Right kidney (tissue), 1 donor: ENCODE data around the gene ARGLU1.

Experiments
- DNase-seq: peaks from one replicate; pipeline ENCODE4 v3.0.0-alpha.2; 2016

Gene ARGLU1

GRCh38 chr13:106526738-106527444, 41.0 kb downstream of the ARGLU1 start:
- DNase-seq: no peak

DNA sequence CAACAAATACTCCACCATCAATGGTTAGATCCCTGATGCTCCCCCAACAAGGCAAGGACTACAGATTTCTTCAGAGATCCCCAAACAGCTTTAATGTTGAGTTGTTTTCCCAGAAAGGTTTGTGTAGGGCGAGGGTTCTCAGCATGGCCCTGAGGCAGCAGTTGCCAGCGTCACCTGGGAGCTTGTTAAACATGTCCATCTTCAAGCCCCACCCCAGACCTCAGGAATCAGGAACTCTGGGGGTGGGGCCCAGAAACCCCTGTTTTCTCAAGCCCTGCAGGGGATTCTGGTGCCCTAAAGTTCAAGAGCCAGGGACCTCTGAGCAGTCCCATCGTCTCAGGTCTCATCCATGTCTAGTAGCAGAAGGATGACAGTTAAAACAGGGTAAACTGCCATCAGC, 42.1 kb downstream of the ARGLU1 start:
- no peak for DNase-seq

- no peak for DNase-seq
Observed at GRCh38 chr13:106524108-106524507, 43.8 kb downstream of the ARGLU1 start.

GRCh38 chr13:106523576-106523975, 44.4 kb downstream of the ARGLU1 start:
- no peak for DNase-seq

DNA sequence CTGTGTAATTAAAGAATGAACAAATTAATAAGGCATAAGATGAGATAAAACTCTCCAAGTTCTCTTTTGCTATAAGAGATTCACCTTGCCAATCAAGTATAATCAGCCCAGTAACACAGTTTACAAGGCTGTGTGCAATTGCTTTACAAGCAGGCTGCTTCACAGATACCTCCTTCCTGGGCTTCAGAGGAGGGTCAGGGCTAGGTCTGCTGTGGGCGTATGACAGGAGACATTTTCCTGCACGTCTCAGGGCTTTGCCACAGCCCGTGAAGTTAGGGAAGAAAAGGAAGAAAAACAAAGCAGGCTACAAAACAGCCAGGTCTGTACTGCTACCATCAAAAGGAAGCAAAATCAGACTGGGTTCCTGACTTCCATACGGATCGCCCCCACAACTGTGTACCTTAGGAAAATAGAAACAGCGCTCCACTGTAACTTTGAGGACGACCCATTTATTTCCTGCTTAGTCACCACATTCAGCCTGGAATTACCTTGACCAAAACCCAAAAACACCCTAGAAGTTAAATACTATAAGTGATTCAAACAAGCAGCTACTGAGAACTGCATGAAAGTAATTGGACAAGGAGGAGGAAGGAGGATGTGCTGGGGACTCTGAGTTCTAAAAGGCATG, 44.9 kb downstream of the ARGLU1 start:
- DNase-seq: no peak

DNA sequence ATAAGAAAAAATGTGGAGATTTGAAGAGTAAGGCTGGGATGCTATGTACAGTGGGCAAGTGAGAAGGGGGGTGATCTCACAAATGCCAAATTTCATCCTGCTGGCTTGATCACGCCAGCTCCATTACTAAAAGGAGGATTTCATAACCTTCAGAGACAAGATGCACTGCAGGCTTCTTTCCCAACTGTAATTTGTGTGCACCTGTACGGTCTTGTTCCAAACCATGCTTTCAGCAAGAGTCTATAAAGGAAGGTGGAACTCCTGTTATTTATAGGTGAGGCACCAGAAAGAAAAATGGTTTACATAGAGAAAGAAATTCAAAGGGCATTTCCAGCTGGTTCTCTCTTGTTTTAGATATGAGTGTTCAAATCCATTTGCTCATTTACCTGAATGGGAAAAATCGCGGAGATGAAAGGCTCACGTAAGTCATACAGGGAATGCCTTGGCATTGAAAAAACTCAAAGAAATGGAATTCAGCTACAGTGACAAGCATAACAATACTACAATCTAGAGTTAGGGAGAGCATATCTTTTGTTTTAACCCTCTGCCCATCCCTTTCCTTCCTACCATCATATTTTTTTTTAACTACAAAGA, 45.7 kb downstream of the ARGLU1 start:
- no peak for DNase-seq

GRCh38 chr13:106521095-106521799, 46.7 kb downstream of the ARGLU1 start:
- DNase-seq: no peak

- DNase-seq: no peak
Observed at GRCh38 chr13:106520251-106521054, 47.5 kb downstream of the ARGLU1 start.

DNA sequence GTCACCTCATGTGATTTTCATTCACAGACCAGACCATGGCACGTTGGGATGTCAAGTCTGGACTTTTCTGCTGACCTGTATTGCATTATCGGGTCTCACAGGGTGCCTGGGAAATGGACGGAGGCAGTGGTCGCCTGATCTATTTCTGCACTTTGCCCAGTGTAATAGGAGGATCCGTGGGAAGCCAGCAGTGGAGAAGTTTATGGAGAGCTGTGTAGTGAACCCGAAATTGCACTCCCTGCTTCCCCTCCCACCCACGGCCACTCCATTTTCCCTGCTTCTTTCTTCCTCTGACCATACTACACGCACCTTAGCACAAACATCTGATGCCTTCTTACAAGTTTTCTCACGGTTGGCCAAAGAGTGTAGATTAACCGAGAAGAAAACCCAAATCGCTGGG, 49.4 kb downstream of the ARGLU1 start:
- DNase-seq: no peak

DNA sequence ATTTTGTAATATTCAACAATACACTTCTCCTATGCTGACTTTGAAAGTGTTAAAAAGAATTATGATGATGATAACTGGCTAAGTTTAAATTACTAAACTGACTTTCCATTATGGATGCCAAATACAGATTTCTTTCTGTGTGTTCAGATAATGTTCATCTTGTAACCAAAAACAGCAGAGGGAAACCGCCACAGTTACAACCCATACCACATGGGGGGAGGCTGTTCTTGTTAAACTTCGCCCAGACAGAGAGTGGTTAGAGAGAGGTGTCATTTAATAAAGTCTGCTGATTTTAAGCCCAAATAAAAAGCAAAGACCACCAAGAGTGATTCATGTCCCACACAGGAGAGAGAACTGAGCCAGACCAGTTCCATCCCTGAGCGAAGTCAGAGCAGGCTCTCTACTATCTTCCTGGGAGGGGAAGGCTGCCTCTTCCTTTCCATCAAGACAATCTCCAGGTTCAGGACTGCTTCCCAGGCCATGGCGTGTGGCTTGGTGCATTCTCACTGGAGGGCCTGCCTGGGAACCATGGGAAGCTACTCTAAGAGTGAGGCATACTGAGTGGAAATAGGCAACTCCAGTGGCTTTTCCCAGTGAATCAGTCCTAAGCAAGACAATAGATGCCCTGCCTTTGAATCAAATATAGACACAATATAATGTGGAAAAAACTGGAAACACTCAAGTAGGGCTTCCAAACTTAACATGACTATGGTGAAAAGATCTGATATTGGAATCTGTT, 50.7 kb downstream of the ARGLU1 start:
- DNase-seq: no peak

DNA sequence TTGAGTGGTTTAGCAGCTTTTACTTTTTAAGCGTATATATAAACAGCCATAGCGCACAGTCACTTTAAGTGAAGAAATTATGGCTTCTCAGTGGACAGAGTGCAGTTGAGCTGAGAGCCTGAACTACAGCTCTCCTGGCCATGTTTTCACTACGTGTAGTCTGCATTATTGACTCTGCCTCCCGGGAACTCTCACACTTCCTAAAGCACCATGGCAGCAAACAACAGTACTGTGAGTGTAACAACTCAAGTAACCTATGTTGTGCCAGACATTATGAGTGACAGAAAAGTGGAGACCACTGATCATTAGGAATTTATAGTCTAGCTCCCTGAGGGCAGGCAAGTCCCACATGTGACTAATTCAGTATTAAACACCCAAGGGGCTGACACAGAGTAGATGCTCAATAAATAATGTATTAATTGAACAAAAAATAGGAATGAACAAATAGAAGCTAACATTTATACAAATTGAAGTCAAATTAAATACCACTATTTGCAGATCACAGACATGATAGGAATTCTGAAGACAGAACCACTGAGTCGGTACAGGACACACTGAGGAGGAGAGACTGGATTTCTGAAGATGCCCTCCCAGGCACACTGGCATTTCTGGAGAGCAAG, 52.2 kb downstream of the ARGLU1 start:
- no peak for DNase-seq

GRCh38 chr13:106514928-106515634, 52.9 kb downstream of the ARGLU1 start:
- DNase-seq: no peak

DNA sequence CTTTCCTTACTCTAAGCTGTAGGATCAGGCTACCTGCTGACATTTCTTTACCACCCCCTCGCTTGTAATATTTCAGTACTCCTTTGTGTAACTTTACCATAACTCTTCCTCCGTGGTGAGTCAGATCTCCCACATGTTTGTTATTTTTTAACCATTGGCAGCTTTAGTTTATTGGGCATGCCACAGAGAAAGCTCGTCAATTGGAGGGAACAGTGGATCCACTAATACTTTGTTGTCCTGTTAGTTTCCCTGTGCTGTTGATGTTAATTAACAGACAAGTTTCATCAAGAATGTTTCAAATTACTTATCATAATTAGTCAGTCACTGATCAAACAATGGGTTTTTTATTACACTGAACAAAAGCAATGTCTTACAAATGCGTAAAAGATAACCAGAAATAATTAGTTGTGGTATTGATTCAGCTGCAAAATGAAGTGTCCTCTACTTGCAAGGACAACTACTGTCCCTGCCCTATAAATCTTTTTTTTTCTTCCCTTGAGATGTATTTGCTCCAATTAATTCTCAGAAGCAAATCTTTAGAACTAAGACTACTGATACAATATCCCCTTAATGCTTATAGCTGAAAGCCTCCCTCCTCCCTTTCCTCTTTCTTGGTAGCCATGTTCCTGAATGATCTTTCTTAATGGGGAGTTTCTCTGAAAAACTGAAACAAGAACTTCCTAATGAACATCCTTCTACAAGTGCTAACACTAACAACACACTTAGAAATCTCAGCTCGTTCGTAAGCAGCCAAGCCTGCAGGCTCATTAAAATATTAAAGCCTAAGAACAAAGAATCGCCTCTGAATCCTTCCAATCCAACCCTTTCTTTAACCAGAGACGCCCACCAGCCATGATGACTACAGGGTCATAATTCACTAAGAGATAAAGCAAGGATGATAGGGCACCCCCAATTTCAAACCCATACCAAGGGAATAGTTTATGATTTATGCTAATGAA, 54.6 kb downstream of the ARGLU1 start:
- no peak for DNase-seq

- no peak for DNase-seq
Observed at GRCh38 chr13:106507560-106508274, 60.2 kb downstream of the ARGLU1 start.

- no peak for DNase-seq
Observed at GRCh38 chr13:106506286-106506685, 61.7 kb downstream of the ARGLU1 start.

DNA sequence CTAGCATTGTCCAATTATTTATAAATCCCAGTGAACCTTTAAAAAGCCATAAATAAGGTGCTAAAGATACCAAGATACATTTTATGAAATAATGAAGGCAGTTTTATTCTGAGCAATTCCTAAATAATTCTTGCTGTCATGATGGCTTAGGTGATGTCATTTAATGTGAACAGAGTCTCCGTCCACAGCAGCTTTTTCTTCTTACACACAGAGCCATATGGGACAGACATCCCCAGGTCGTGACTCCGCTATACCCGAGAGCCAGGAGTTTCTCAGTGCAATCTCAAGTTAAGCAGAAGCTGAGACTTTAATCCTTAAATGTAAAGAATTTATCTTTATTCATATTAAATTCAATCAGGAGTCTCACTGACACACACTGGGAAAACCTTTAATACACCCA, 62.2 kb downstream of the ARGLU1 start:
- DNase-seq: no peak

DNA sequence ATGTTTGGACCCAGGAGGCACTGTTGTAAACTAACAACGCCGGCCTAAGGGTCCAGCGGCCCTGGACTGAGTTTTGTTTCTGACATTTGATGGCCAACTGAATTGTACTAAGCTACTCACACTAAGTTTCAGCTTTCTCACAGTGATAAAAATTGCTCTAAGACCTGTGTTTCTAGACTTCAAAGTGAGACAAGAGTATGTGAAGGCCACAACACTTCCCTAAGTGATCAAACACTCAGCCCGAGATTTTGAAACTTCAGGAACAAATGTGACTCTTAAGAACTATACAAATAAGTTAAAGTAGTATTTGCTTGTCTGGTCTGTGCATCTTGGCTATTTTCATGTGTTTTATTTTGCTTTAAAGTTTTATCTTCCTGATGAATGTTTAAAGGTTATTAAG, 62.6 kb downstream of the ARGLU1 start:
- no peak for DNase-seq

- no peak for DNase-seq
Observed at GRCh38 chr13:106503730-106504453, 64.0 kb downstream of the ARGLU1 start.
